PC-3 (cell line): ENCODE measurements around the gene SH3BP5.

Experiments
- EZH2 ChIP-seq: fragments of 300-600 bp; sonication (generic); IDR thresholded peaks from one replicate; pipeline ENCODE4 v1.6.1; 2017; ENCODE audit warnings: antibody characterized with exemption, mild to moderate bottlenecking, low read length; ENCODE audit not compliant: unreplicated experiment
- EZH2phosphoT487 ChIP-seq: fragments of 300-600 bp; sonication (generic); IDR thresholded peaks from 2 replicates; pipeline ENCODE4 v1.6.1; 2018; ENCODE audit warnings: mild to moderate bottlenecking, antibody characterized with exemption, low read length, borderline replicate concordance
- TF ChIP-seq, protein P1 (sequence below): fragments of 300-600 bp; sonication (generic); conservative IDR thresholded peaks from 2 replicates; pipeline ENCODE4 v1.5.1; 2017; ENCODE audit warnings: antibody characterized with exemption, low read depth, mild to moderate bottlenecking, low read length

DNA sequence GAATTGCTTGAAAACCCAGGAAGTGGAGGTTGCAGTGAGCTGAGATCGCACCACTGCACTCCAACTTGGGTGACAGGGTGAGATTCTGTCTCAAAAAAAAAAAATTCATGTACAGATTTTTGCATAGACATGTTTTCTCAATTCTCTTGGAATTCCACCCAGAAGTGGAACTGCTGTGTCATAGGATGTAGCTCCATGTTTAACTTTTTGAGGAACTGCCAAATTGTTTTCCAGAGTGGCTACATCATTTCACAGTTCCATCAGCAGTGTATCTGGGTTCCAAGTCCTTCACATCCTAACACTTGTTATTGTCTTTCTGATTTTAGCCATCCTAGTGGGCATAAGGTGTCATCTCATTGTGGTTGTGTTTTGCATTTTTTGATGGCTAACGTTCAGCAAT lies 116.4 kb downstream of the SH3BP5 start:
- TF ChIP-seq EZH2 (no peak), EZH2phosphoT487 (no peak)
- TF ChIP-seq, protein P1, sequence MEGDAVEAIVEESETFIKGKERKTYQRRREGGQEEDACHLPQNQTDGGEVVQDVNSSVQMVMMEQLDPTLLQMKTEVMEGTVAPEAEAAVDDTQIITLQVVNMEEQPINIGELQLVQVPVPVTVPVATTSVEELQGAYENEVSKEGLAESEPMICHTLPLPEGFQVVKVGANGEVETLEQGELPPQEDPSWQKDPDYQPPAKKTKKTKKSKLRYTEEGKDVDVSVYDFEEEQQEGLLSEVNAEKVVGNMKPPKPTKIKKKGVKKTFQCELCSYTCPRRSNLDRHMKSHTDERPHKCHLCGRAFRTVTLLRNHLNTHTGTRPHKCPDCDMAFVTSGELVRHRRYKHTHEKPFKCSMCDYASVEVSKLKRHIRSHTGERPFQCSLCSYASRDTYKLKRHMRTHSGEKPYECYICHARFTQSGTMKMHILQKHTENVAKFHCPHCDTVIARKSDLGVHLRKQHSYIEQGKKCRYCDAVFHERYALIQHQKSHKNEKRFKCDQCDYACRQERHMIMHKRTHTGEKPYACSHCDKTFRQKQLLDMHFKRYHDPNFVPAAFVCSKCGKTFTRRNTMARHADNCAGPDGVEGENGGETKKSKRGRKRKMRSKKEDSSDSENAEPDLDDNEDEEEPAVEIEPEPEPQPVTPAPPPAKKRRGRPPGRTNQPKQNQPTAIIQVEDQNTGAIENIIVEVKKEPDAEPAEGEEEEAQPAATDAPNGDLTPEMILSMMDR, result no peak
